AG10803 (cell line): Measurements from ENCODE around the gene STK11.

Experiments used
- DNase-seq: peaks from one replicate; pipeline ENCODE4 v3.0.0; 2010; ENCODE audit warnings: low read depth
- H3K4me3 ChIP-seq: 2 replicates; pipeline ENCODE4 v1.5.1; 2011; ENCODE audit warnings: mild to moderate bottlenecking, low read length, control low read depth
- CTCF ChIP-seq: conservative IDR thresholded peaks from 2 replicates; pipeline ENCODE4 v1.5.1; 2011; ENCODE audit warnings: mild to moderate bottlenecking, low read length, control low read depth, inconsistent platforms

The STK11 gene

GRCh38 chr19:1265615-1266128 lies 60.1 kb downstream of the STK11 start:
- DNase-seq = peak; percentile 94
- TF ChIP-seq CTCF = no peak
- peak overlapping the region; percentile 63 for H3K4me3 ChIP-seq

GRCh38 chr19:1266129-1266915 lies 60.7 kb downstream of the STK11 start:
- peak; percentile 85 for DNase-seq
- peak overlapping the region; percentile 63 for H3K4me3 ChIP-seq
- TF ChIP-seq CTCF = no peak

GRCh38 chr19:1266916-1267476 lies 61.4 kb downstream of the STK11 start:
- DNase-seq = peak; percentile 44
- H3K4me3 ChIP-seq = peak overlapping the region; percentile 63
- peak; percentile 61 for TF ChIP-seq CTCF

- no peak for TF ChIP-seq CTCF
- no peak for DNase-seq
- H3K4me3 ChIP-seq = peak overlapping the region; percentile 63
Observed at GRCh38 chr19:1267477-1268225, 62.1 kb downstream of the STK11 start.

- peak overlapping the region; percentile 31 for H3K4me3 ChIP-seq
- no peak for DNase-seq
- TF ChIP-seq CTCF = no peak
Observed at GRCh38 chr19:1268226-1269064, 62.9 kb downstream of the STK11 start.

GRCh38 chr19:1269065-1269477 lies 63.5 kb downstream of the STK11 start, which contains the start of gene CIRBP:
TSS of gene CIRBP (plus strand) at chr19:1269332. CDS start at chr19:1270934, 1,602 bp downstream.
- no peak for TF ChIP-seq CTCF
- DNase-seq = peak; percentile 99
- peak within 1 kb of the TSS; percentile 94 for H3K4me3 ChIP-seq
